GM21529 (cell line): Measurements from ENCODE around the gene HDAC4.

ENCODE experiments used
- ATAC-seq: cut with Tn5 transposase; IDR thresholded peaks from one replicate; pipeline ENCODE4 v1.9.1; 2021; ENCODE audit not compliant: unreplicated experiment

Gene HDAC4

DNA sequence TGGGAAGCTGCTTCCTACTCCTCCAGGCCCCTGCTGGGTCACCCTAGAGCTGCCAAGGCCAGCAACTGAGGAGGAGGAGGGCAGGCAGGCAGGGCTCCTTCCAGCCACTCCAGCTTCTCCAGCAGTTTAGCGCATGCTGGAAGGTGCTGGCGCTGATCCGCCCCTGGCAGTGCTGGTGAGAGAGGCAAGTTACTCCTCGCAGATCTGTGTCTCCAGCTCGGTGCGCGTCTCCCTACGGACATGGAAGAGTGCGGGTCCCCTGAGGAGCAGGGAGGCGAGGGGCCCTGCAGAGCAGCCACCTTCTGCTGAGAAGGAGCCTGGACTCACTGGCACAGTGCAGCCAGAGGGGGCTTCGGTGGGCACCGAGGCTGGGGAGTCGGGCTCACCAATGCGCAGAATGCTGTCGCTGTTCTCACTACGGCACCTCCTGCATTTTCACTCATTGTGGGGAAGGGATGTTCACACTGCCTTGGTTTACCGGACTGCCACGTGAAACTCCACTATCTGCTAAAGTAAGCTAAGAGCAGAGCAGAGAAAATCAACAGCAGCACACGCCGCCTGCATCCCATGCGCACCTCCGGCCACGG lies 206.0 kb downstream of the HDAC4 start:
- no peak for ATAC-seq

DNA sequence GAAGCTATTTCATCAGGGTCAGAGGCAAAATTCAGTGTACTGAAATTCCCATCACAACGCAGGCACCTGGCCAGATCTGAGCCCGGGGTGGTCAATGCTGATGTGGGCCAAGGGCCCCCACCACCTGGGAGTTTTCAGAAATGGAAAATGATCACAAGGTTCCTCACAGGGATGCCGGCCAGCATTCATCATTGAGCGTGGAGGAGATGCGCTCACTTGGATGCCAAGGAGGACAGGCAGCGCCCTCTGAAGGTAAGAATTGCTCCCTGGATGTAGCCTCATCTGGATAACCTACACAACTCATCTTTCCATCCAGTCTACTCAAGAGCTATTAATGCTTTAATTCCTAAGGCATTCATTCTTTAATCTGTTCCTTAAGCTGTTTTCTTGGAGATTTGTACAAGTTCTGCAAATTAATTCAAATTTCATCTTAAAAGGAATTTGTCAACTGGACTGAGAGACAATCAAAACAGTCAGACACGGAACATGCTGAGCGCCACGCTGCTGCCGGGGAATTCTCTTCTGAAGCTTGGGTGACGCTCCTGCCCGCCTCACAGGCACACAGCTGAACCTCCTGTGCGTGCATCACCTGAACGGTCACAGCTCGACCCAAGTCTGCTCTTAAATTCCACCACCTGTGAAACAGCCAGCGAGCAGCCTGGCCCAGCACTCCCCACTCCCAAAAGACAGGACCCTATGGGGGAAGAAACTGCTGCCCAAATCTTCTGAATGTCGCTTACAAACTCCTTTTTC lies 206.7 kb downstream of the HDAC4 start:
- no peak for ATAC-seq

DNA sequence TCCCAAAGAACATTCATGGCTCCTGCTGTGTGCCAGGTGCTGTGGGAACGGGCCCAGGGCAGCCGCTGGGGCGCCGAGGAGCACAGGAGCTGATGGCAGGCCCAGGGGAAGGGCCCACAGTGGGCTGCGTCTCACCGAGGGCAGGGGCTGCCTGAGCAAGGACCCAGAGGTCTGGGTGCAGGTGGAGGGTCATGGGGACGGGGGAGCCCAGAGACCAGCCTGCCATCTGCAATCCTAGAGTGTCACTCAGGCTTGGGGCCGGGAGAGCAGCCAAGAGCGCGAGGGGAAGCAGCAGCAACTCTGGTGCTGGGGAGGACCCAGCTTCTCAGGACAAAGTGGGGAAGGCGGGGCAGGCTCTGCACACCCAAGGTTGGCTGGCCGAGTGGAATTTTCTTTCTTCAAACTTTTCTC lies 207.4 kb downstream of the HDAC4 start:
- ATAC-seq: no peak

DNA sequence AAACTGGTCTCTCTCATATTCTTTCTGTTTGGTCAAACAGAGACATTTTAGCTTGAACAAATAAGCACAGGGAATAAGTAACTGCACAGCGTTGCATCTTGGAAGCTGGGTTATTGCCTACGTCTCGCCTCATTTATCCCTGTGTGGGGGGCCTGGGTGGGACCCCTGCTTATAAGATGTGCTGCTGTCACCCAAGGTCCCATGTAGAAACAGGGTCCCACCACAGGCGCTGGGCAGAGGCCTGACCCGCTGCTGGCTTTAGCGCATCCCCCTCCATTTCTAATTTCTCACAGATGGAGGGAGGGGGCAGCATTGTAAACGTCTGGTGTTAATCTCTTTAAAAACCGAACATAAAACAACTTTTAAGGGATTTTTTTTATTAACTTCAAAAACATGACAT lies 207.8 kb downstream of the HDAC4 start:
- no peak for ATAC-seq

DNA sequence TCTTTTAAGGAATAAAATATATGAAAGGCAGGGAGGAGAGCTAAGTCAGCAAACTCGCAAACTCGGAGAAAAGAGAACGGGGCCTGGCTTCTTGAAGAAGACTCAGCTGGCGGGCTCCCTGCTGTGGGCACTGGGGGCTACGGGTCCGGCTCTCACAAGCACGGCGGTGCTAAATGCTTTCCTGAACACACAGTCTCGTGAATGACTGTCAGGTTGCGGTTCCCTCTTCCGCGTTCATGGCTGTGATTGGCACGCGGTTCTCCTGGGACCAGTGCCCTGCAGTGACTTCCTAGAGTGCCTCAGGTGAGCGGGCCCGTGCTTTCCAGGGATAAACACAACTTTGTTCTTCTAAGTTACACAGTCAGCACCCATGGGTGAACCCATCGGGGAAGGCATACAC lies 208.4 kb downstream of the HDAC4 start:
- ATAC-seq: no peak

DNA sequence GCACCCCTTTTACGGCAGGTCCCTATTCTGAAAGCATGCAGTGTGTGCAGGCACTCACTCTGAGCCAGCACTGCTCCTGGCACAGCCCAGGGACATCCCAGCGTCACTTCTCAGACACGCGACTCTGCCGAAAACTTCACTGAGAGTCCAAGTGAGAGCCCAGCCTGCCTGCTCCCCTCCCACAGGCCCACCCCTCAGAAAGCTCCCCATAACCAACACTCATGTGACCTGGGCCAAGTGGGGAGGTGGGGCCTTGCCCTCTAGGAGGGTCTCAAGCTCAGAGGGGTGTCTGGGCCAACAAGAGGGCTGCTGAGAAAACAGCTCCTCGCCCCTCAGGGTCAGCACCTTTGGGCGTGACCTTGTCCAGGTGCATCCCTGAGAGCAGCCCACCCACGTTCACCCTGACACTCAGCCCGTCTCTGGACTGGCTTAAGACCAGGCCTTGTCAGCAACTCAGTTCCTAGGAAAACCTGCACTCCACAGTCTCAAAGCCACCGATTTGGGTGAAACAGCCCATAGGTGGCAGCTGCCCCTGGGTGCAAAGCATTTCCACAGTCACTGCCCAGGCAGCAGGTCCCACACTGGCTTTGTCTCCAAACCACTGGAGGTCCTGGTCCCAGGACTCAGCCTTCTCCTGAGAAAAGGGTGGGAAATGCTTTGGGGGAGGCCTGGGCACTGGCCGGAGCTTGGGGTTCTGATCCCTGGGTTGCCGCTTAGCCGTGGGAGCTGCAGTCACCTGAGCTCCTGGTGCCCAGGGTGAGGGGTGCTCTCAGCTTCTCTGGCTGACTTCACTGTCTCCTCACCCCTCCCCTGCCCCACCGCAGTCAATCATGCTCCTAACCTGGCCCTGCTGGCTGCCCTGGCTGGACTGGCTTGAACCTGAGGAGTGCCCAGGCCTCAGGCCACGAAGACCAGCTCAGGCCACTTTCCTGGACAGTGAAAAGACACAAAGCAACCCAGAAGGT lies 209.6 kb downstream of the HDAC4 start:
- no peak for ATAC-seq

DNA sequence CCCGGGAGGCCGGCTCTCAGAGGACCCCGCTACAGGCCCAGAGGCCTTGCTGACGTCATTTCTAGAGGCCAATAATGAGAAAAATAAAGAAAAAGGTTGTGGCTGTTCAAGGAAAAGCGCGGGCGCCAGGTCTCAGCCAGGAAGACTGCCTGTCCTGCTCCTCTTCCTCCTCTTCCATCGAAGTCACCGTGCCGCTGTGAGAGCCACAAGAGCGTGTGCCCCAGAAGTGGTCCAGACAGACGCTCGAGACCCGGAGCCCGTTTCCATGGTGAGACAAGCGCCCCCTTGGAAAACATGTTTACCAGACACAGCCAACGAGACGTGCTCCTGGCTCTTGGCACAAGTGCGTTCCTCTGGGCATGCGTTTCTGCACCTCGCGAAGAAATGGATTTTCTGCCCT lies 210.5 kb downstream of the HDAC4 start:
- ATAC-seq: no peak

DNA sequence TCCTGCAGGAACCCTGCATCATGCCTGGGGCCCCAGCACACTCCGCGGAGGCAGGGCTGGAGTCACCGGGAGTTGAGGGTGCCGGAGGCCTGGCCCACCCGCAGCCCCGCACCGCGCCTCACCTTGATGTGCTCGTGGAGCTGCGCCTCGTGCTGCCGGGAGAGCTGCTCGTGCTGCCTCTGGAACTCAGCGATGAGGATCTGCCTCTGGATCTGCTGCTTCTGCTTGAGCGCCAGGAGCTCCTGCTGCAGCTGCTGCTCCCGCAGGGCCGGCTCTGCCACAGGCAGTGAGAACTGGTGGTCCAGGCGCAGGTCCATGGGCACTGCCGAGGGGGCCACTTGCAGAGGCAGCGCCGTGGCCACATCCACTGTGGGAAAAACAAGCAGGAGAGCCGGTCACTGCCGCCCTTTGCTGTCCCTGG lies 211.1 kb downstream of the HDAC4 start:
- no peak for ATAC-seq

DNA sequence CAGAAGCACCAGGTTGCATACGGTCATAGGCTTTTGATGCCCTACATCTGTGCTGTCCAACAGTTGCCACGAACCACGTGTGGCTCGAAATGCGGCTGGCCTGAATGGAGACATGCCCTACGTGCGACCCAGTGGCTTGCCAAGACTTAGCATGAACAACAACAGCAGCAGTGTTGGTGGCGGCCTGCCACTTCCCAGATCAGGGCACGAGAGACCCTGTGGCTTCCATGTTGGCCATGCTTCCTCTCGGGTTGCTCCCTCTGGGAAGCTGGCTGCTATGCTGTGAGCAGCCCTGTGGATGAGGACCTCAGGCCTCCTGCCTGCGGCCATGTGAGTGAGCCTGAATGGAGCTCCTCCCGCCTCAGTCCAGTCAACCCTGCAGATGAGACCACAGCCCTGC lies 212.3 kb downstream of the HDAC4 start:
- no peak for ATAC-seq

DNA sequence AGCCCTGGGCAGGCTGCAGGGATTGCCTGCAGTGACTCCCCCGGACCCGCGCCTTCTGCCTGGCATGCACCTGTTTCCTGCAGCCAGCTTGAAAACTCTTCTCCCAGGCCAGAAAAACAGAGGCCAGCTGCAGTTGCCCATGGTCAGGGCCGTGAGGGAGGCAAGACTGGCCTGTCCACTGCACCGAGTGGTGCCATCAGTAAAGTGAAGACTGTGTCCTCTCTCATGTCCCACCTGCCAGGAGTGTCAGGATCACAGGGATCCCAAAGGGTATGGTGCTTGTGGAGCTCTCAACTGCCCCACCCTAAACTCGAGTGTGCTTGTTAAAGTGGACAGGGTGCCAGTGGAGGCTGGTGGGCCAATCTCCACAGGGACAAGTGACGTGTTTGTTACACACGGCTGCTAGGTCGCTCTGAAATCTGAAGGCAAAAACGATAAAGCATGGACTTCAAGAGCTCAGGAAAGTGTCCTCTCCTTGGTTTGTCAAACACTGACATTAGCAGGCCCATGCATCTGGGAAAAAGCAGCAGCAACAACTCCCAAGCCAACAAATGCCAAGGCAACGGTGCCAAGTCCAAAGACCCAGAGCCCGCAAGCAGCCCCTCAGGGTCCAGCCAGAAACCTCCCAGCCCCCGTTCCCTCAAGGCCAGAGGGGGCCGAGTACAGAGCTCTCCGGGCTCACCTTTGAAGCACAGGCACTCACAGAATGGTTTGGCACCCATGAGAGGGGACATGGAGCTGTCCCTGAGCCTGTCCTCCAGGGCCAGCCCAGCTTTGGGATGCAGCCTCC lies 213.2 kb downstream of the HDAC4 start:
- ATAC-seq: no peak

DNA sequence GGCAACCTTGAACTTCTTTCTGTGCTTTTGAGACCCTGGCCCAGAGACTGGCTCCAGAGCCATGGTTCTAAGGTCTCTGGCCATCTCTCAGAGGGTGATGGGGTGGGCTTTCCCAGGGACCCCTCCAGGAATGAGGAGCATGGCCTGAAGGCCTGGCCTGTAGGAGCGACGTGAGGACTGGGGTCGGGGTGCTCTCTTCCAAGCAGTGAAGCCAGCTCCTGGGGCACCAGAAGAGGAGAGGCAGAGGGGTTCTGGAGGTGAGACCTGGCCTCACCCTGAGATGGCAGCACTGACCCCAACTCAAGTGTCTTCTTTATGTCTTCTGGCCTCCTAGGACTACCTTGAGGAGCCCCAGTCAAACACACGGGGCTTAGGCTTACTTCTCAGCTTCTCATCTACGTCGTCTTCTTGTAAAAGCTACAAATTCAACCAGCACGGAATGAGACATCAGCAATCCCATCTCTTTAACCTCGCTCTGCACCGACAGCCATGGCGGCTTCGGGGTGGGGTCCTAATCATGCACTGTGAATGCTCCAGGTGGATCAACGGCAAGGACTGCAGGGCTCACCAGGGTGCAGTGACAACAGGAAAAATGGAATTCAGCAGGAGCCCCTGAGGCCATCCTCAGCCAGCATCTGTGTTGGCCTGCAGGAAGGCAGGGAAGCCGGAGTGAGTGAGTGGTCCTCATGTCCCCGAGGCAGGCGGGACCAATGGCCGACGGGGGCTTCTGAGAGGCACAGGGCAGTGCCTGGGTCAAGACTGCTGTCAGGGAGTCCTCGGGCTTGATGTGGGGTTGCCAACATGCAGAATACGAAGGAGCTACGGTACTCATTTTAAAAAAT lies 214.1 kb downstream of the HDAC4 start:
- no peak for ATAC-seq

DNA sequence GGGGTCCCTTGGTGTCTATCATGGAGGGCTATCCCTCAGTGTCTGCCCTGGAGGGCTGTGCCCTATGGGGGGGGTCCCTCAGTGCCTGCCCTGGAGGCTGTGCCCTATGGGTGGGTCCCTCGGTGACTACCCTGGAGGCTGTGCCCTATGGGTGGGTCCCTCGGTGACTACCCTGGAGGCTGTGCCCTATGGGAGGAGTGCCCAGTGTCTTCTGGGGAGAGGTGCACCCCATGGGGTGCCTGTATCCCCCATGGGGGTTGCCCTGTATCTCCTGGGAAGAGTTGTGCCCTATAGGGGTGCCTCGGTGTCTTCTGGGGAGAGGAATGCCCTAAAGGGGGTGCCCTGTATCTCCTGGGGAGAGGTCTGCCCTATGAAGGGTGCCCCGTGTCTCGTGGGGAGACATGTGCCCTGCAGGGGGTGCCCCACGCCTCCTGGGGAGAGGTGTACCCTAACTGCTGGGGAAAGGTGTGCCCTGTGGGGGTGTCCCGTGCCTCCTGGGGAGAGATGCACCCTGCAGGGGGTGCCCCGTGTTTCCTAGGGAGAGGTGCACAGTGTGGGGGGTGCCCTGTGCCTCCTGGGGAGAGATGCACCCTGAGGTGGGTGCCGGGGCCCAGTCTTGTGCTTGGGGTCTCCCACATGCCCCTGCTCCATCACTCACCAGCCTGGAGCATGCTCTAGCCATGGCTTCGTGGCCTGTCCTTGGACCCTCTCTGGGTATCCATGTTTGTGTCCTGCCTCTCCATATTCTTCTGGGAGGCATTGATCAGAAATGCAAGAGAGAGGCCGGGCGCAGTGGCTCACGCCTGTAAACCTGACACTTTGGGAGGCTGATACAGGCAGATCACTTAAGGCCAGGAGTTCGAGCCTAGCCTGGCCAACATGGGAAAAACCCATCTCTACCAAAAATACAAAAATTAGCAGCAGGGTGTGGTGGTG lies 215.6 kb downstream of the HDAC4 start:
- ATAC-seq: no peak

DNA sequence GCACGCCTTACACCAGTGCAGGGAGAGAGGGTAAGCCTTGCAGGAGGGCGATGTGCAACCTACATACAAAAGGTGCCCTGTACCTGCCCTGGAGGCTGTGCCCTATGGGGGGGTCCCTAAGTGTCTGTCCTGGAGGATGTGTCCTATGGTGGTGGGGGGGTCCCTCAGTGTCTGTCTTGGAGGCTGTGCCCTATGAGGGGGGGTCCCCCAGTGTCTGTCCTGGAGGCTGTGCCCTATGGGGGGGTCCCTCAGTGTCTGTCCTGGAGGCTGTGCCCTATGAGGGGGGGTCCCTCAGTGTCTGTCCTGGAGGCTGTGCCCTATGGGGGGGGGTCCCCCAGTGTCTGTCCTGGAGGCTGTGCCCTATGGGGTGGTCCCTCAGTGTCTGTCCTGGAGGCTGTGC lies 216.6 kb downstream of the HDAC4 start:
- no peak for ATAC-seq

DNA sequence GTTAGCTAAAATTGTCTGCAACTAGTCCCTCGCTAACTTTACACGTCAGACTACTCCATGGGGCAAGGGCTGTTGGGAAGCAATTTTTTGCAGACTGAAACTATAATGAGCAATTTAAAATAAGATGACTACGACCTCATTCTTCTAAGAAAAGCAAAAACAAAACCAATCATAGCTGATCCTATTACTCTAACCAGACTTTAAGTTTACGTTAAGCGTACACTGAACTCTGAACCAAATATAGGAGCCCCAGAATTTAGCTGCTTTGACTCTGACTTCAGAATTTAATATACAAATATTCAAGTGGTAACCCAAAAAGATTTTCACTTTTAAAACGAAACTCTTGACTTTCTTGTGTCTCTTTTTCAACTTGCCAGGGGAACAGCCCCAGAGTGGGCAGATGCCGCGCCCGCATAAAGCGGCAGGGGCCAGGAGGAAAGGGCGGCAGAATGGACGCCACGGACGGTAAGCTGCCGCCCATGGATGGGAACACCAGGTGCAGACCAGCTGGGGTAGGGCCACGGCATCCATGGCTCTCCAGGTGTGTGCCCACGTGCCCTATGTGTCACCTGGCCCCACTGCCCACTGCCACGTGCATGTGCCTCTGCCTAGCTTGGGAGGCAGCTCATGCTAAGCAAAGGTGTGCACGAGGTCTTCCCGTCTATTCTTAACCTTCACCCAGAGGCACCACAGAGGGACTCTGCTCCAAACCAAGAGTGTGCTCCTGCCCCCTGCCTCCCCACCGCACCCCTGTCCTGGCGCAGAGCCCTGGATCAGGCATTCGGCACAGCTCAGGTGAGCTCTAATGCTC lies 217.6 kb downstream of the HDAC4 start:
- ATAC-seq: no peak

DNA sequence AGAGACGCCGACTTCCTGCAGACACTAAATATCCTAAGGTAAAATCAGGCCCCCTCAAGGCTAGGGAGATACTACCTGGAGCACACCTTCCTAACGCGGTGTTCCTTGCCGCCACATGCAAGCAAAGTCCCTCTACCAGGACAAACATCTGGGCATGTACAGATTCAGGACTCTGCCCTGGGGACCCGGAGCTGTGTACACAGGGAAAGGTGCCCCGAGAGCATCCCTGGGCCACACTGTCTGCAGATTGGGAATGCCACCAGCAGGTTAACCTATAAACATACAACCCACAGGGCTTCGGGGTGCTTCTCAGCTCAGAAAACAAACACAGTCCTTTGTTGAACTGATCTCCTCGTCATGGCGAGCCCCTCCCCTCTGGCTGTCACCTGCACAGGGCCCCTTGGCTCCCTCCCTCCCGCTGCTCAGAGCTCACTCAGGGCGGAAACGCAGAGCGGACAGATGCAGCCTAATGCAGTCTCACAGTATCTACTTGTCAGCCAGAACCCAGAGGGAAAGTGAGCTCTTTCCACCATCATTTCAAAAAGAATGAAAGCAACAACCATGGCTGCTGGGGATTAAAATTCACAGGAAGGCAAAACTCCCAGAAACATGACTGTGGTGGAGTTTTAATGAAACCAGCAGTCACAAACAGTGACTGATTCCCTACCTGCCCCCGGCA lies 218.8 kb downstream of the HDAC4 start:
- no peak for ATAC-seq

DNA sequence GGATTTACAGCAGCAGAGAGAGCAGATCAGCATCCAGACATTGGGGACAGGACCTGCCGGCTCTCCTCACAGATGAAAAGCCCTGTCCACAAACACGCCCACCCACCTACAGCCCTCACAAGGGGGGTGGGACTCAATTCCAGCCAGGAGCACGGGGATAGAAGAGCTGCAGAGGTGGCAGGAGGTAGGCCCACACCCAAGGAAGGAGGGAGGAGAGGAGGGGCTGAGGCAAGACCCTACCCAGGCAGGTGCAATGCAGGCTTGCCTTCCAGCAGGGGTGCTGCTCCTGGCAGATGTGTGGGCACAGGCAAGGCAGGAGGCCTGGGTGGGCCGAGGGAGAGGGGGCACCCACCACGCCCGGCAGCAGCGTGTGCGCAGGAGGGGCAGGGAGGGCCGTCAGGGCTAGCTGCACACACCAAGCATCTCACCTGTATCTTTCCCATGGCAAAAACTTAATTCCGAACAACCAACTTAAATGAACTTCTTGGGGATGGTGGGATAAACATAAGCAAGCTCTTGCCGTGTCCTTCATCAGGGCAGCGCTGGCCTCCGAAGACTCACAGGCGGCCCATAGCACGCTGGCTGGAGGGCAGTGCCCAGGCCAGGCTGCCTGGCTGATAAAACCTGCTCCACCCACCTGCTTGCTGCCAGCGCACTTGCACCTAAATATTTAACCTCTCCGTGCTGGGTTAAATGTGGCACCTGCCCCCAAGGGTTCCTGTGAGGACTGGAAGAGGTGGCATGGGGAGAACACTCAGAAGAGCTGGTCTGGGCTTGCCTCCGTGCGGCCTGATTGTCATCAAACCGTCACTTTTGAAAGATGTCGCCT lies 219.5 kb downstream of the HDAC4 start:
- ATAC-seq: no peak
